Muscle layer of colon (tissue), 2 donors: ENCODE data around the gene B4GALNT4.
"Not testable (repeated sequence)": the region's sequence is repeated elsewhere in the genome, so short reads cannot be mapped to it uniquely, and the experiment has no call there.

Experiments
- H3K27ac ChIP-seq: one replicate; pipeline ENCODE4 v1.7.0; 2013; ENCODE audit warnings: low read depth, mild to moderate bottlenecking, low read length, moderate library complexity
- H3K27me3 ChIP-seq, 2 donors: one replicate each; pipeline ENCODE4 v1.7.0; 2013; ENCODE audit warnings: low read length in 2 of 2, mild to moderate bottlenecking in 2 of 2; ENCODE audit not compliant: insufficient read depth in 2 of 2, control insufficient read depth in 1 of 2
- H3K36me3 ChIP-seq: one replicate; pipeline ENCODE4 v1.7.0; 2013; ENCODE audit warnings: mild to moderate bottlenecking, low read length; ENCODE audit not compliant: insufficient read depth
- H3K4me1 ChIP-seq: one replicate; pipeline ENCODE4 v1.7.0; 2013; ENCODE audit warnings: mild to moderate bottlenecking, low read length; ENCODE audit not compliant: insufficient read depth
- H3K4me3 ChIP-seq, 2 donors: one replicate each; pipeline ENCODE4 v1.7.0; 2013; ENCODE audit warnings: low read length in 2 of 2, low read depth in 1 of 2, mild to moderate bottlenecking in 1 of 2, moderate library complexity in 1 of 2
- H3K9ac ChIP-seq: one replicate; pipeline ENCODE4 v1.7.0; 2013; ENCODE audit warnings: low read length
- H3K9me3 ChIP-seq: one replicate; pipeline ENCODE4 v1.7.0; 2013; ENCODE audit warnings: mild to moderate bottlenecking, low read length
- donor health status: abdominal sarcoma.
- donor health status: Adenocarcinoma of cecum.

Gene B4GALNT4

GRCh38 chr11:337711-338110 lies 31.6 kb upstream of the B4GALNT4 start:
- no peak overlapping the region for H3K9ac ChIP-seq
- no peak overlapping the region for H3K27ac ChIP-seq
- no peaks in the 10 kb centered on the region for H3K9me3 ChIP-seq
- no peak overlapping the region for H3K4me3 ChIP-seq
- H3K27me3 ChIP-seq = no peaks in the 10 kb centered on the region
- H3K36me3 ChIP-seq = no peaks in the 10 kb centered on the region
- H3K4me1 ChIP-seq = peaks cover 6% of the 10 kb centered on the region

GRCh38 chr11:339963-340362 lies 29.3 kb upstream of the B4GALNT4 start:
- Histone ChIP-seq H3K9ac (no peak overlapping the region), H3K4me1 (peaks cover 6% of the 10 kb centered on the region)

GRCh38 chr11:340539-341512 lies 28.5 kb upstream of the B4GALNT4 start:
- Histone ChIP-seq H3K9ac (no peak overlapping the region), H3K27ac (no peak overlapping the region), H3K4me3 (no peak overlapping the region), H3K9me3 (no peaks in the 10 kb centered on the region), H3K36me3 (no peaks in the 10 kb centered on the region), H3K27me3 (no peaks in the 10 kb centered on the region), H3K4me1 (no peaks in the 10 kb centered on the region)

More at GRCh38 chr11:339963-340362, 29.3 kb upstream of the B4GALNT4 start:
- no peaks in the 10 kb centered on the region for H3K27me3 ChIP-seq
- H3K4me3 ChIP-seq = no peak overlapping the region
- H3K9me3 ChIP-seq = no peaks in the 10 kb centered on the region
- no peak overlapping the region for H3K27ac ChIP-seq
- no peaks in the 10 kb centered on the region for H3K36me3 ChIP-seq

- Histone ChIP-seq H3K4me3 (no peak overlapping the region), H3K9me3 (no peaks in the 10 kb centered on the region), H3K36me3 (no peaks in the 10 kb centered on the region), H3K27ac (no peak overlapping the region), H3K4me1 (no peaks in the 10 kb centered on the region), H3K27me3 (no peaks in the 10 kb centered on the region), H3K9ac (no peak overlapping the region)
These were observed 27.0 kb upstream of the B4GALNT4 start for GRCh38 chr11:342328-342727.

DNA sequence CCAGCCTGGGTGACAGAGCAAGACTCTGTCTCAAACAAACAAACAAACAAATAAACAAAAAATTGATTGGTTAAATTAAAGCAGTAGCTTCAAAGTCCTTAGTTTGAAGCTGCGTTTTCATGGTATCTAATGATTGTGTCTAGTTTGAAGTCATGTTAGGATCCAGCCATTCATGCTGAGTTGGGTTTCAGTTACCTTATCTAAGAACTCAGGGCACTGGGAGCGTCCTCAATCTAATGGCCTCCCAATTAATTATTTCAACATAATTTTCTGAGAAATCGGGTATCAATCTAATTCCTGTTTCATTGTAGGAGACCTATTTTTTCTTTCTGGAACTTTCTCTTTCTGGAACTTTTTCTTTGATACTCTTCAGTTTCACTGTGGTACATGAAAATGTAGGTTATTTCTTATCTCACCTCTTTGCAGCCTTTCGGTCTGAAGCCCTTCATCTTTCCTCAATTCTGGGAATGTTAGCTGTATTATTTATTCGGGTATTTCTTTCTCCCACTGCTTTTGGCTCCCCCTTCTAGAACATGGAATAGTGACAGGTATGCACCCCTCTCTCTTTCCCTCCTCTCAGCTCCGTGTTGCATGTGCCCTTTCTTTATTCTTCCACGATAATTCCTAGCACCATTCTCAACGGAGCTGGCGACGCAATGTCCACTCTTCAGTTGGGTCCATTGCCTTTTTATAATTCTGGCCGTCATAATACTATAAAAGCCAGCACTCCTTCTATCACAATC lies 24.3 kb upstream of the B4GALNT4 start:
- no peaks in the 10 kb centered on the region for H3K9me3 ChIP-seq
- no peak overlapping the region for H3K9ac ChIP-seq
- H3K4me3 ChIP-seq = no peak overlapping the region
- H3K4me1 ChIP-seq = no peaks in the 10 kb centered on the region
- no peak overlapping the region for H3K27ac ChIP-seq
- H3K27me3 ChIP-seq = no peaks in the 10 kb centered on the region
- H3K36me3 ChIP-seq = no peaks in the 10 kb centered on the region

- H3K27me3 ChIP-seq = no peaks in the 10 kb centered on the region
- H3K4me3 ChIP-seq = no peak overlapping the region
- H3K9ac ChIP-seq = no peak overlapping the region
- no peak overlapping the region for H3K27ac ChIP-seq
- H3K4me1 ChIP-seq = no peaks in the 10 kb centered on the region
- H3K36me3 ChIP-seq = no peaks in the 10 kb centered on the region
- H3K9me3 ChIP-seq = no peaks in the 10 kb centered on the region
These were observed 22.8 kb upstream of the B4GALNT4 start for GRCh38 chr11:346529-346928.

- H3K36me3 ChIP-seq, H3K9me3 ChIP-seq, H3K27ac ChIP-seq, H3K27me3 ChIP-seq, H3K4me3 ChIP-seq, H3K9ac ChIP-seq: not testable (repeated sequence)
- peaks cover 19% of the 10 kb centered on the region for H3K4me1 ChIP-seq
These were observed 19.9 kb upstream of the B4GALNT4 start for GRCh38 chr11:349270-349954.

- not testable (repeated sequence) for H3K4me3 ChIP-seq, H3K9me3 ChIP-seq, H3K9ac ChIP-seq, H3K27ac ChIP-seq, H3K27me3 ChIP-seq, H3K36me3 ChIP-seq
- peaks cover 21% of the 10 kb centered on the region for H3K4me1 ChIP-seq
These were observed 19.1 kb upstream of the B4GALNT4 start for GRCh38 chr11:350033-350722.

DNA sequence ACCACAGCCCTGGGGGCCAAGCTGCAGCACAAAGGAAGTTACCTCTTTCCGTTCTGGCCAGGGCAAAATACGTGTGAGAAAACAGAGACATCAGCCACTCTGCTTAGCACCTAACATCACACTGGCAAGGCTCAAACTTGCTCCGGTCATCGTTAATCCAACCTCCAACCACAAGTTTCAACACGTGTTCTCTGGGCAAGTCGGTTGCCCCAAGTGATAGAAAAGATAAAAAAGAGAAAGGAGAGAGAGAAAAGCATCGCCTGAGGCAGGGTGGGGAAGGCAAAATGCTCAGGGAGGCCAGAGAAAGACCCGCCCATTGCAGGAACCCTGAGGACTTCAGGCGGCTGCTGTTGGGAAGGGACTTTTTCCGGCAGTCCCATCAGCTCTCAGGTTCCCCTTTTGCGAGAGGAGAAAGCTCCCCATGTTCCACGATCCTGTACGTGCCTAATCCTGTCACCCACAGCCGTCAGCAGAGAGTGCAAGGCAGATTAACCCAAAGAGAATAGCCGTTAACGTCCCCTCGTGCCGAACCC lies 18.5 kb upstream of the B4GALNT4 start:
- H3K36me3 ChIP-seq = no peaks in the 10 kb centered on the region
- H3K27ac ChIP-seq = no peak overlapping the region
- H3K4me1 ChIP-seq = peaks cover 26% of the 10 kb centered on the region
- H3K9ac ChIP-seq = no peak overlapping the region
- H3K4me3 ChIP-seq = no peak overlapping the region
- no peaks in the 10 kb centered on the region for H3K27me3 ChIP-seq
- H3K9me3 ChIP-seq = no peaks in the 10 kb centered on the region

DNA sequence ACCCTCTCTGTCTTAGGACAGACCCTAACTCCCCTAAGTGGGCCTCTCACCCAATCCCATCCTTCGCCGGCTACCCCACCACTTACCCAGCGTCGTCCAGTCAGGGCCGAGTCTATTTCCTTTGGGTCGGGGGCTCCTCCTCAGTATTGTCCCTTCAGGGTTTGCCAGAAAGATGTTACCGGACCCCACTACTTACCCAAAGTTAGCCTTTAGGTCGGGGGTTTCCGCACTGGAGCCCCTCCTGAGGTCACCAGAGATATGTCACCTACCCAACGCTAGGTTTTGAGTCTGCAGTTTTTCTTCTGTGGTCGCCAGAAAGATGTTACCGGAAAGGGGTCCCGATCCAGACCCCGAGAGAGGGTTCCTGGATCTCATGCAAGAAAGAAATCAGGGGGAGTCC lies 17.9 kb upstream of the B4GALNT4 start:
- Histone ChIP-seq H3K27me3 (no peaks in the 10 kb centered on the region), H3K27ac (no peak overlapping the region), H3K4me1 (peaks cover 26% of the 10 kb centered on the region), H3K9me3 (no peaks in the 10 kb centered on the region), H3K36me3 (no peaks in the 10 kb centered on the region), H3K9ac (no peak overlapping the region), H3K4me3 (no peak overlapping the region)
